HG02678 (cell line): ENCODE data around the gene IGSF9.

ENCODE experiments used
- ATAC-seq: cut with Tn5 transposase; IDR thresholded peaks from one replicate; pipeline ENCODE4 v1.9.1; 2021; ENCODE audit warnings: mild to moderate bottlenecking, moderate library complexity; ENCODE audit not compliant: unreplicated experiment

IGSF9 gene

GRCh38 chr1:159934136-159935039 is 11.0 kb downstream of the IGSF9 start:
- no peak for ATAC-seq

- ATAC-seq: no peak
Measured at GRCh38 chr1:159933347-159933746, 12.1 kb downstream of the IGSF9 start.

GRCh38 chr1:159932296-159933285 is 12.8 kb downstream of the IGSF9 start:
- no peak for ATAC-seq

GRCh38 chr1:159931795-159932173 is 13.6 kb downstream of the IGSF9 start:
- ATAC-seq: no peak

GRCh38 chr1:159931101-159931794 is 14.2 kb downstream of the IGSF9 start:
- ATAC-seq: no peak

GRCh38 chr1:159930634-159931033 is 14.8 kb downstream of the IGSF9 start:
- ATAC-seq: no peak

- no peak for ATAC-seq
Measured at GRCh38 chr1:159930216-159930615, 15.2 kb downstream of the IGSF9 start.

GRCh38 chr1:159929155-159930051 is 16.0 kb downstream of the IGSF9 start:
- ATAC-seq: no peak

DNA sequence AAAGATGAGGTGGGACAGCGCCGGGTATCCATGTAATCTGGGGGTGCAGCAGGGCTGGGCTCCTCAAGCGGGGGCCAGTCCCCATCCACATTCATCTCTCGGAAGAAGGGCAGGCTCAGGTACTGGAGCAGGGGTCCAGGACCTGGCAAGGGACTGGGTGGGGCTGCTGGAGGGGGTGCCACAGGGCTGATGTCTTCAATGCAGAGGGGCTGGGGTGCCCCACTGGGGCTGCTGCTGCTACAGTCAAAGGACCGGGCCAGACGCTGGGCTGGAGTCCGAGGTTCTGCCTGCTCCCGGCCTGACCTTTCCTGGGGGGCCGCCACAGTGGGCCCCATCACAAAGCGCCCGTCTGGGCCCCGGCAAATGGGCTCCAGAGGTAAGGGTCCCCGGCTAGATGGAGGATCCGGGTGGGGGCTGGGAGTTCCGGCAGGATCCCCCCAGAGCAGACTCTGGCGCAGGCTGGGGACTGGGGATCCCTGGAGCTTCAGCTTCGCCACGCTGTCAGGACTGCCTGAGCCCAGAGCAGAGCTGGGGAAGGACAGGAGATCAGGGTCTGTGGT is 16.8 kb downstream of the IGSF9 start:
- no peak for ATAC-seq

- ATAC-seq: no peak
Measured at GRCh38 chr1:159927849-159928431, 17.5 kb downstream of the IGSF9 start.

DNA sequence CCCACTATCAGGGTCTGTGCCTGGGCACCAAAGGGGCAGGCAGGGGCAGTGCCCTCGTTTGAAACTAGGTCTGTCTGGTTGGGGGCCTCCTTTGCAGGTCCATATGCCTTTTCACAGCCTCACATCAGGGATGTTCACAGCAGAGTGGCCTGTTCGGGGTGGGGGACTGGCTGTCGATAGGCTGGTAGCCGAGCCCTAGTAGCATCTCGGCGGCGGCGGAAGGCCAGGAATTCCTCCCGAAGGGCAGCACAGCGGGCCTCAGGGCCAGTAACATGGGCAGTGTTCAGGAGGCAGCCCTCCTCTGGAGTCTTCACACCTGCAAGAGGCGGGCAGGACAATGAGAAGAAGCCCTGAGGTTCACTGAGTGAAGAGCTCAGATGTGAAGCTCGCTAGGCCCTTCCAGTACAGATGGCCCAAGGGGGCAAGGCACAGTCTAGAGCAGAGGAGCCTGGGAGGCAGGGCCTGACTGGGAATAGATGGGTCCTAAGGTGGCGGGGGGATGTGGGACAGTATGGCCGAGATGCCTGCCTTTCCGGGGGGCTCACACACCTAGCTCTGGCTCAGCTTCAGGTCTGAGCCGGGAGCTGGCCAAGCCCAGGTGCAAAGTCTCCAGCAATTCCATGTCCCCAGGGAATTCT is 18.1 kb downstream of the IGSF9 start:
- no peak for ATAC-seq

GRCh38 chr1:159925719-159926078 is 19.7 kb downstream of the IGSF9 start:
- ATAC-seq: no peak

DNA sequence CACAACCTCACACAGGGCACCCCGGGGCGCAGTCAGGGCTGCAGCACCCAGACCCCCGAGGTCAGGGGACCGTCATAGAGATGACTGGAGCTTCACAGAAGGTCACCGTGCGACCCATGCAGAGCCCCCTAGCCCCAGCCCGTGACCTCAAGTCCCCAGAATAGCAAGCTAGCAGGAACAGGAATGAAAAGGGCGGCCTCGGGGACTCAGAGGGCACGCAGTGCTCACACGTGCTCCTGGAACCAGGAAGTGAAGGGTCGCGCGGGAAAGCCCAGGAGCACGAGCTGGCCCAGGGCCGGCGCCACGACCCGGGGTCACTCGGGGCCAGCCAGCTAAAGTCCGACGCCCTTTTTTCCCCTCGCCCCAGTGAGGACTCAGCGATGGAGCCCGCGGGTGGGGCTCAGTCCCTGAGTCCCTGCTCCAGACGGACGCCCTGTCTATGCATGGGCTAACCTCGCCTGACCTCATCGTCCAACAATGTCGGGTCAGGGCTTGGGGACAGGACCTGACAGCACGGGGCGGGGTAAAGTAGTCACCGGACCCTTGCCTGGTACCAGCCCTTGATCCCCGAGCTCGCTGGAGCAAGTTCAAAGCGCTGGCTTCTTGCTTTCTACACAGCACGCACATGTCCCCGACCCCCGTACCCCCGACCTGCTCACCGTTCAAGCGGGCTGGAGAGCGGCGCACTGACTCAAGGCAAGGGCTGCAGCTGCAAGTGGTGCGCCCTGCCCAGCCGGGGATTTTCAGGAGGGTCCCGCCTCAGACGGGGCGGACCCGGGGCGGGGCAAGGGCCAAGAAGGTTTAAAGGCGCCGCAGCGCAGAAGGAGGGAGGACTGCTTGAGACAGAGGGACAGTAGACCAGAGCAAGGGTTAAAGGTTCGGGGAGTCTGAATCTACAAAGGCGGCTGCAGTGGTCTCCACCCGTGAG is 20.4 kb downstream of the IGSF9 start, which contains the start of gene TAGLN2:
TAGLN2 (minus strand) TSS at position 717 of the 928 bp plus-strand sequence. CDS start 4,998 bp downstream, outside the sequence.
- peak; percentile 63 for ATAC-seq

DNA sequence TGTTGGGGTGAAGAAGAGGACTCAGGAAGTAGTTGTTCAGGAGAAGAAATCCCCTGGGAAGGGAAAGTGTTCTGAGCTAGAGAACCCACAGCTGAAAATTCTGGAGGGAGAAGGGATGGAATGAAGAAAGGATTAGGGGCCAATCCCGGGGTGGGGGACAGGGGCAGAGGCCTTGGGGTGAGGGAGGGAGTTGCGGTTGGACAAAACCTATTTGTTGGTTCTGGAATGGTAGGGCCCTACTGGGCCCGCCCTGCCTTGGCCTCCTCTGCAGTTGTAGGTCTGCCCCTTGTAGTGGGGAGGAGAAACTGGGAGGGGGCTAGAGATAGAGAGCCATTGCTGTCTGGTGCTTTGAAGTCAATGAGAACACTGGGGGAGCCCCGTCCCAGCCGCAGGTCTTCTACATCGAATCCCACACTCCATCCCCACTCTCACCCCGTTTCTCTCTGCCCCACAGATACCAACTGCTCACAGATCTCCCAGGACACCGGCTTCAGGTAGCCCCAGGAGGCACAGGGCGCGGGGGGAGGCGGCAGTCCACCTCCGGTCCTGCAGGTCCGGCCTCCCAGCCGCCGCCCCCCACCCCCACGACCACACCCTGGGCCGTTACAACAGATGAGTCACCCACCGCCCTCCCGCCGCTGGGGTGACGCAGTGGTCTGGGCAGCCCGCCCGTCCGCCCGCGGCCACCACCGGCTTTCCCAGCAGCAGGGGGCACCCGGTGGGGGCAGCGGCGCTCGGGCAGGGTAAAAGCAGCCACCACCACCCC is 21.2 kb downstream of the IGSF9 start:
- ATAC-seq: no peak

DNA sequence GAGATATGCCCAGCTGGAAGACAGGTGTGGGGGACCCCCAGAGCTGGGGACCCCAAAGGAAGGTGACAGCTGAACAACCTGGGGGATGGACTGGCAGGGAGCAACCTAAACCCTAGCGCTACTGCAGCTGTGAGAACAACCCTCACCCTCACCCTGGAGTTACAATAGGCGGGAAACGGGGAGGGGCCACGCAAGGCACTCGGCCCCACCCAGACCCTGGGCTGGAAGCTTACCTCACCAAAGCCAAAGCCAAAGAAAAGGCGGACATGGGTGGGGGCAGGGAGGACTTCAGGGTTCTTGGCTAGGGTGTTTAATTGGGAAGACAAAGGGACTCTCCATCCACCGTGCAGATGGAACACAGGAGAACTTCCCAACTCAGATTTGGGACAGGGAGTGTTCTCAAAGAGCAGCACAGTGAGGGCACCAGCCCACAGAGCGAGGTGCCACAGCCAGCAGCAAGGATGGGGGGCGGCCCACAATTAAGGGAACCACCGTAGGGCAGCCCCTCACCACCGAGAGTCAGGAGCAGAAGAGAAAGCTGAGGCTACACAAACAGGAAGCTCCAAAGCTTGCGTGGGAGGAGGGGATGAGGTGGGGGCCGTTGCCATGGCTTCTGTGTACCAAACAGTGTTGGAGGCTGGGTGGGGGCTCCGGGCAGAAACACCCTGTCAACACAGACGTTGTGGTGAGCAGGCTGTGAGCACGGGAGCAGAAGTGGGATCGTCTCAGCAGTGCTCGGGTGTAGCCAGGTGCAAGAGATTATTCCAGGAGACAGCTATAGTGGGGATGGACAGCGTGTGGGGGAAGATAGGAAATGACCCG is 22.0 kb downstream of the IGSF9 start:
- peak; percentile 33 for ATAC-seq
